B cell (primary cell): ENCODE data around the gene KLHL13.

Source experiments
- CTCF ChIP-seq: fragments of 200-600 bp; IDR thresholded peaks from one replicate; pipeline ENCODE4 v1.8.0; 2022; ENCODE audit warnings: antibody characterized with exemption, mild to moderate bottlenecking
- EZH2 ChIP-seq: IDR thresholded peaks from 2 replicates; pipeline ENCODE4 v1.6.1; 2012; ENCODE audit warnings: borderline replicate concordance, low read depth, mild to moderate bottlenecking, moderate library complexity, low read length; ENCODE audit not compliant: insufficient read depth, poor library complexity, severe bottlenecking

GRCh38 chrX:118016422-118016821 is 100.2 kb downstream of the KLHL13 start:
- no peak for TF ChIP-seq CTCF
- no peak for TF ChIP-seq EZH2
